ENCODE measurements around the gene RPIA. TPM values are rescaled to one million over a fixed set of nuclear protein-coding genes. Genes with fewer than 3 reads are reported as not detected.
A peak's percentile ranks its signal among the peaks of the same experiment; 100 is the strongest.

The RPIA gene
- total and polyA plus RNA-seq, 2 of the 13 experiments (the other 11 are each of a cell fraction or from before 2014, with no cell fraction given) = 13.3 to 23.9 TPM

- TF ChIP-seq CSRNP2 (CRISPR knock-in tag; conservative IDR thresholded peaks at IDR 0.05; ENCODE audit: low read depth) (no peak), GMEB1 (CRISPR knock-in tag; IDR thresholded peaks at IDR 0.05; ENCODE audit: borderline replicate concordance) (no peak), FOXO1 (CRISPR knock-in tag; IDR thresholded peaks at IDR 0.05) (no peak), MBNL3 (CRISPR knock-in tag; conservative IDR thresholded peaks at IDR 0.05) (no peak), ZNF737 (CRISPR knock-in tag; IDR thresholded peaks at IDR 0.05; ENCODE audit: borderline replicate concordance) (no peak), DRAP1 (CRISPR knock-in tag; IDR thresholded peaks at IDR 0.05) (no peak)
Measured at GRCh38 chr2:88721268-88721667, 29.8 kb downstream of the RPIA start (continued).

- Histone ChIP-seq H3K4me3 (replicated peaks in 1 of 3; ENCODE audit: insufficient read depth in 1 of 3, low read depth in 2 of 3, low read length in 3 of 3) (no peak overlapping the region), H4K20me1 (ENCODE audit: insufficient read depth, low read length) (no peaks in the 10 kb centered on the region), H2AFZ (ENCODE audit: low read length) (no peak overlapping the region), H3K9me3 (ENCODE audit: low read length) (no peaks in the 10 kb centered on the region), H3K27ac (ENCODE audit: extremely low read length, insufficient read depth, low read length) (no peak overlapping the region), H3K9ac (ENCODE audit: insufficient read depth, low read depth, low read length) (no peak overlapping the region; the same call in 1 of the 2 replicates), H3K36me3 (replicated peaks in 1 of 2; ENCODE audit: control insufficient read depth in 1 of 2, insufficient read depth in 2 of 2, low read length in 2 of 2) (peaks cover 2 to 9% of the 10 kb centered on the region in 2 experiments; a peak in 4 of 5 replicates), H3K79me2 (ENCODE audit: insufficient read depth, low read length) (no peaks in the 10 kb centered on the region), H3K4me1 (ENCODE audit: insufficient read depth, low read length) (peaks cover 17% of the 10 kb centered on the region), H3K27me3 (ENCODE audit: control insufficient read depth in 1 of 2, insufficient read depth in 2 of 2, low read length in 2 of 2) (no peaks in the 10 kb centered on the region), H3K4me2 (ENCODE audit: low read depth, low read length) (no peak overlapping the region)
- ChIA-PET POLR2A (interaction anchor here (1.1 kb wide), 1 partner anchor 14 kb away, joined by 3 read pairs; no protein-coding TSS in a partner anchor), CTCF (ENCODE audit: low intra/inter-chr PET ratio, low total read pairs) (no interaction called here)
- ATAC-seq (peak; percentile 77), FAIRE-seq (no peak), DNase-seq (ENCODE audit: low spot score) (no peak)
- in situ Hi-C loops (cut with HindIII; ENCODE audit: extremely low pct_ligation_motif_present, low pct_unique_long_range_greater_than_20kb) (no loop called here), intact Hi-C loops (cut with micrococcal nuclease; ENCODE audit: unreplicated experiment) (no loop called here)
- WGBS (ENCODE audit: low lambda C conversion rate) = 59% methylated on average over 4 of the region's 4 CpGs
- no TSS peak for BruUV-seq (replicated peaks)
- TF ChIP-seq FOXA3 (CRISPR knock-in tag; IDR thresholded peaks at IDR 0.05) = peak; percentile 25; the same call in 1 of the 2 replicates
- 0 out of 2 replicates have a peak, but pooled peaks have one; percentile 6 for TF ChIP-seq HNF4A (CRISPR knock-in tag; IDR thresholded peaks at IDR 0.05)
- no peak for TF ChIP-seq RFX1 (IDR thresholded peaks at IDR 0.05)
Measured at GRCh38 chr2:88724643-88725332, 33.3 kb downstream of the RPIA start.

All from HepG2 (cell line).